Esophagus squamous epithelium (tissue), 4 donors: ENCODE measurements around the gene TCP11.

ENCODE experiments used
- CTCF ChIP-seq, 6 experiments: fragments of 450-650 bp in 4 of 6; fragments of 200-600 bp in 2 of 6; sonication (generic) in 2 of 6; IDR thresholded peaks; one replicate each; pipeline ENCODE4 v1.5.1; 2016 to 2019; ENCODE audit warnings: antibody characterized with exemption in 6 of 6, mild to moderate bottlenecking in 4 of 6, moderate library complexity in 4 of 6
- POLR2A ChIP-seq, 4 donors: fragments of 450-650 bp; IDR thresholded peaks; one replicate each; pipeline ENCODE4 v1.6.1; 2017; ENCODE audit warnings: antibody characterized with exemption in 4 of 4, mild to moderate bottlenecking in 4 of 4, moderate library complexity in 3 of 4

- TF ChIP-seq CTCF (IDR thresholded peaks at IDR 0.05), result no peak
- no peak for TF ChIP-seq POLR2A (IDR thresholded peaks at IDR 0.05)
These were observed 57.6 kb downstream of the TCP11 start for GRCh38 chr6:35083507-35083906.
